ENCODE measurements around the gene YPEL4.

The YPEL4 gene

DNA sequence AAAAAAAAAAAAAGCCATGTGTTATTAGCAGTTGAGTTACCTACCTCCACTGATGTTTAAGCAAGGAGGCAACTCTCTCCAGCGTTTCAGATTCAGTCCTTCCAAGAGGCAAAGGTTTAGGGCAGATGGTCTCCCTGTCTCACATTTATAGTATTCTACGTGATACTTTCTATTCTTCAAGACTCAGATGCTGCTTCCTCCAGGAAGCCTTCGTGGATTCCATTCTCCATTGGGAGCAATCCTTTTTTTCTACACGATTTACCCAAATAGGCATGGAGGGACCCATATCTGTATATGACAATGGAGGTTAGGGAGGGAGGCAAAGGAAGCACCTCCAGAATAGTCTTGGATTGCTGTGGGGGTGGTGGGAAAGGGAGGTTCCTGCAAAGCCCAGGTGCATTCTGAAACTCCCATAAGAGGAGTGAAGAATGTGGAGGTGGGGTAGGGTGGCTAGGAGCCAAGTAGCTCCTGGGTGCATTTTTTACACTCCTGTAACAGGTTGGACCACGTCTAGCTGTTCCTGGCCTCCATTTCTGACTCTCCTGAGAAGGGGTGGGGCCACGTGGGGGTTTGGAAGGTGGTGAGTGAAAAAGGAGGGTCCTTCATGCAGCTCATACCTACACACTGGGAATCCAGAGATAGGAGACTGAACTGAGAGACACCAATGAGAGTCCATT, 16.2 kb downstream of the YPEL4 start:
- CTCF ChIA-PET = interaction anchor here (0.9 to 3.6 kb wide), 4 partner anchors 11 to 140 kb away, joined by 3 to 17 read pairs (median 7); partner anchors contain the start of gene UBE2L6
- H3K4me3 ChIP-seq (ENCODE audit: low read depth, low read length) = no peak overlapping the region
- no peak for TF ChIP-seq CTCF (IDR thresholded peaks at IDR 0.05; ENCODE audit: insufficient read depth, low read length, missing control alignments)
- no peak for DNase-seq (ENCODE audit: low read depth, low spot score)
- POLR2A ChIA-PET = no interaction called here

DNA sequence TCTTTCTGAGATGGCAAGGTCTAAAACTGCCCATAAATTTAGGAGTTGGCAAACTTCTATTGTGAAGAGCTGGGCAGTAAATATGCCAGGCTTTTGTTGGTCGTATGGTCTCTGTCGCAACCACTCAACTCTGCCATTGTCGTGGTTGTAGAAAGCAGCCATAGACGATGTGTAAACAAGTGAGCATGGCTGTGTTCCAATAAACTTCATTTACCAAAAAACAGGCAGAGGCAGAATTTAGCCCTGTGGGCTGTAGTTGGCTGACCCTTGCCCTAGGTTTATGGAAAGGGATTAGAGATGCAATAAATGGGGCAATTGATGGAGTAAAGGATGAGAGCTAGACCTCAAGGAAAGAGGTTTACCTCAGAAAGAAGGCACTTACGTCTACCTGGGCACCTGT, 17.6 kb downstream of the YPEL4 start:
- no peak overlapping the region for H3K4me3 ChIP-seq (ENCODE audit: low read depth, low read length)
- DNase-seq (ENCODE audit: low read depth, low spot score) = no peak
- no peak for TF ChIP-seq CTCF (IDR thresholded peaks at IDR 0.05; ENCODE audit: insufficient read depth, low read length, missing control alignments)
- POLR2A ChIA-PET = no interaction called here
- CTCF ChIA-PET = interaction anchor here (2.9 to 3.6 kb wide), 3 partner anchors 8 to 64 kb away, joined by 9 to 17 read pairs (median 13); partner anchors contain the start of gene UBE2L6

- TF ChIP-seq CTCF (IDR thresholded peaks at IDR 0.05; ENCODE audit: insufficient read depth, low read length, missing control alignments) = no peak
- DNase-seq (ENCODE audit: low read depth, low spot score) = no peak
- no peak overlapping the region for H3K4me3 ChIP-seq (ENCODE audit: low read depth, low read length)
- ChIA-PET CTCF (interaction anchor here (1.1 to 3.6 kb wide), 4 partner anchors 10 to 62 kb away, joined by 3 to 17 read pairs (median 11); partner anchors contain the start of gene UBE2L6), POLR2A (no interaction called here)
Observed at GRCh38 chr11:57630171-57630570, 19.5 kb downstream of the YPEL4 start.

DNA sequence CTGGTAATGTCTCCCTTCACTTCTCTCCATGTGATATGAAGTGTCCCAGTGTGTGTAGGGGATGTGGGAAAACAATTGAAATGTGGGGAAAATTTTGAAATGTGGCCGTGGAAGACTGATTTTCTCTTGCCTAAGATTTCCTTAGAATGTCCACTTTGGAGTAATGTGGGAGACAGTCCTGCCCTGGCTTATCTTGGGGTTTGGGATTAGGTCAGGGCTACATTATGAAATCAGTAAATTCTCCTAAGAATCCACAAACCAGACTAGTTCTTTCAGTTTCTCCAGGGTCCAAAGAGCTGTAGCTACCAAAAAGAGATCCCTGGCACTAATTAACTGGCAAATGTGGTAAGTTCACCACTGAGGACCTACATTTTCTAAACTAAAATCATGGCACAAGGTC, 22.8 kb downstream of the YPEL4 start:
- no peak overlapping the region for H3K4me3 ChIP-seq (ENCODE audit: low read depth, low read length)
- no peak for DNase-seq (ENCODE audit: low read depth, low spot score)
- no peak for TF ChIP-seq CTCF (IDR thresholded peaks at IDR 0.05; ENCODE audit: insufficient read depth, low read length, missing control alignments)
- ChIA-PET POLR2A (no interaction called here), CTCF (interaction anchor here (2.2 to 2.3 kb wide), 2 partner anchors 13 to 18 kb away, joined by 7 to 10 read pairs; no protein-coding TSS in a partner anchor)

DNA sequence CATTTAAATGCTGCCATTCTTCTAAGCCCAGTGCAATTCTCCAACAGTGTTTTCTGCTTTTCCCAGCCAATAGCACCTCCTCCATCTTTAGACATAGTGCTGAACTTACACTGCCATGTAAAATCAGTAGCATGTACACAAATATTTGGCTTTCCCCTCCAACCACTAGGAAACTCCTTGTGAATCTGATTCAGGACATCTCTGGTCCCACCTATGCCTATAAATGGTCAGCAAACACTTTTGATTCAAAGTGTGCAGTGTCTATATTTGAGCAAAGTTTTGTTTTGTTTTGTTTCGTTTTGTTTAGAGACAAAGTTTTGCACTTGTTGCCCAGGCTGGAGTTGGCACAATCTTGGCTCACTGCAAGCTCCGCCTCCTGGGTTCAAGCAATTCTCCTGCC, 24.8 kb downstream of the YPEL4 start:
- no peak overlapping the region for H3K4me3 ChIP-seq (ENCODE audit: low read depth, low read length)
- CTCF ChIA-PET = interaction anchor here (1.2 to 2.3 kb wide), 3 partner anchors 13 to 57 kb away, joined by 3 to 7 read pairs (median 5); partner anchors contain the start of gene UBE2L6
- POLR2A ChIA-PET = no interaction called here
- TF ChIP-seq CTCF (IDR thresholded peaks at IDR 0.05; ENCODE audit: insufficient read depth, low read length, missing control alignments) = no peak
- no peak for DNase-seq (ENCODE audit: low read depth, low spot score)

DNA sequence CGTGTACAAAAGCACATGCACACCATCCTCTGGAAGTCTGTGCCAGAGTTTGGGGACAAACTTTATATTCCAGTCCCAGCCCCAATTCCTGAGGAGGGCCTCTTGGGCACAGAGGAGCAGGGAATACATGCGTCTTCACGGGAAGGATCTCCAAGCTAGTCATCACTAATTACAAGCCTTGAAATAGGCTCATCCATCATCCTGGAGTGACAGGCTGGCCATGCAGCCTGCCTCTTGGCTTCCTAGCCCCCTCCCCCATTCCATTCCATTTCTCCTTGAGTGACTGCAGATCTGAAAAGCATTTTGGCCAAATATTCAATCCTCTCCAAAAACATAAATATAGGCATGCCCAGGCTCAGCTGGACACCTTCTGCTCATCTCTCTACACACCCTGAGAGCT, 27.4 kb downstream of the YPEL4 start:
- TF ChIP-seq CTCF (IDR thresholded peaks at IDR 0.05; ENCODE audit: insufficient read depth, low read length, missing control alignments) = no peak
- DNase-seq (ENCODE audit: low read depth, low spot score) = no peak
- POLR2A ChIA-PET = no interaction called here
- H3K4me3 ChIP-seq (ENCODE audit: low read depth, low read length) = no peak overlapping the region
- CTCF ChIA-PET = interaction anchor here (1.4 to 1.9 kb wide), 3 partner anchors 13 to 54 kb away, joined by 4 to 7 read pairs (median 5); partner anchors contain the start of gene UBE2L6
